ENCODE measurements around the gene SYT7. TPM values are rescaled to one million over a fixed set of nuclear protein-coding genes. Genes with fewer than 3 reads are reported as not detected.

SYT7 gene
- polyA plus RNA-seq, 1 experiment, result 0.04 TPM

- no peak for TF ChIP-seq CTCF (IDR thresholded peaks at IDR 0.05; ENCODE audit: insufficient read depth, low read depth, low read length)
- CTCF ChIA-PET, result interaction anchor here (1.0 to 1.7 kb wide), 2 partner anchors 12 to 59 kb away, joined by 3 to 5 read pairs; partner anchors contain the start of gene SYT7
- no peak for DNase-seq (ENCODE audit: low read depth)
- H3K27me3 ChIP-seq (ENCODE audit: control insufficient read depth, insufficient read depth, low read length), result peaks cover 9% of the 10 kb centered on the region
- POLR2A ChIA-PET, result no interaction called here
- no peaks in the 10 kb centered on the region for H3K36me3 ChIP-seq (ENCODE audit: control insufficient read depth, insufficient read depth, low read length)
- no peak overlapping the region for H3K4me3 ChIP-seq (ENCODE audit: low read depth, low read length)
These were observed 11.9 kb downstream of the SYT7 start for GRCh38 chr11:61569018-61569417.

GRCh38 chr11:61567286-61568061, 13.4 kb downstream of the SYT7 start:
- ChIA-PET CTCF (interaction anchor here (1.1 to 3.7 kb wide), 6 partner anchors 8 to 164 kb away, joined by 3 to 13 read pairs (median 3); no protein-coding TSS in a partner anchor), POLR2A (no interaction called here)
- H3K27me3 ChIP-seq (ENCODE audit: control insufficient read depth, insufficient read depth, low read length), result peaks cover 6% of the 10 kb centered on the region; the same call in 1 of the 2 replicates
- no peak overlapping the region for H3K4me3 ChIP-seq (ENCODE audit: low read depth, low read length)
- no peak for DNase-seq (ENCODE audit: low read depth)
- no peaks in the 10 kb centered on the region for H3K36me3 ChIP-seq (ENCODE audit: control insufficient read depth, insufficient read depth, low read length)
- peak; percentile 23; the same call in 1 of the 2 replicates for TF ChIP-seq CTCF (IDR thresholded peaks at IDR 0.05; ENCODE audit: insufficient read depth, low read depth, low read length)

GRCh38 chr11:61564936-61565696, 15.8 kb downstream of the SYT7 start:
- Histone ChIP-seq H3K4me3 (ENCODE audit: low read depth, low read length) (no peak overlapping the region), H3K27me3 (ENCODE audit: control insufficient read depth, insufficient read depth, low read length) (peaks cover 8% of the 10 kb centered on the region), H3K36me3 (ENCODE audit: control insufficient read depth, insufficient read depth, low read length) (no peaks in the 10 kb centered on the region)
- TF ChIP-seq CTCF (IDR thresholded peaks at IDR 0.05; ENCODE audit: insufficient read depth, low read depth, low read length), result no peak
- ChIA-PET CTCF (interaction anchor here (0.9 to 3.7 kb wide), 2 partner anchors 33 to 48 kb away, joined by 3 to 13 read pairs; no protein-coding TSS in a partner anchor), POLR2A (no interaction called here)
- no peak for DNase-seq (ENCODE audit: low read depth)

GRCh38 chr11:61560751-61561150, 20.1 kb downstream of the SYT7 start:
- POLR2A ChIA-PET, result no interaction called here
- CTCF ChIA-PET, result interaction anchor here (1.5 kb wide), 1 partner anchor 44 kb away, joined by 5 read pairs; no protein-coding TSS in a partner anchor
- Histone ChIP-seq H3K27me3 (ENCODE audit: control insufficient read depth, insufficient read depth, low read length) (peaks cover 30% of the 10 kb centered on the region), H3K4me3 (ENCODE audit: low read depth, low read length) (no peak overlapping the region), H3K36me3 (ENCODE audit: control insufficient read depth, insufficient read depth, low read length) (no peaks in the 10 kb centered on the region)
- DNase-seq (ENCODE audit: low read depth), result no peak
- no peak for TF ChIP-seq CTCF (IDR thresholded peaks at IDR 0.05; ENCODE audit: insufficient read depth, low read depth, low read length)

- no peak for DNase-seq (ENCODE audit: low read depth)
These were observed 24.3 kb downstream of the SYT7 start for GRCh38 chr11:61556621-61557020.

More at GRCh38 chr11:61556621-61557020, 24.3 kb downstream of the SYT7 start:
- H3K36me3 ChIP-seq (ENCODE audit: control insufficient read depth, insufficient read depth, low read length), result no peaks in the 10 kb centered on the region
- H3K4me3 ChIP-seq (ENCODE audit: low read depth, low read length), result no peak overlapping the region
- peaks cover 50% of the 10 kb centered on the region for H3K27me3 ChIP-seq (ENCODE audit: control insufficient read depth, insufficient read depth, low read length)
- POLR2A ChIA-PET, result no interaction called here
- TF ChIP-seq CTCF (IDR thresholded peaks at IDR 0.05; ENCODE audit: insufficient read depth, low read depth, low read length), result no peak
- CTCF ChIA-PET, result interaction anchor here (0.6 to 1.2 kb wide), 4 partner anchors 11 to 66 kb away, joined by 3 to 5 read pairs (median 3); no protein-coding TSS in a partner anchor

Data from BJ (cell line).